AG10803 (cell line): Measurements from ENCODE around the gene MPZL3.

ENCODE experiments used
- DNase-seq: peaks from one replicate; pipeline ENCODE4 v3.0.0; 2010; ENCODE audit warnings: low read depth
- H3K4me3 ChIP-seq: 2 replicates; pipeline ENCODE4 v1.5.1; 2011; ENCODE audit warnings: mild to moderate bottlenecking, low read length, control low read depth
- CTCF ChIP-seq: conservative IDR thresholded peaks from 2 replicates; pipeline ENCODE4 v1.5.1; 2011; ENCODE audit warnings: mild to moderate bottlenecking, low read length, control low read depth, inconsistent platforms

Gene MPZL3

GRCh38 chr11:118213201-118213600, 39.0 kb downstream of the MPZL3 start:
- H3K4me3 ChIP-seq: no peak overlapping the region
- no peak for TF ChIP-seq CTCF
- DNase-seq: no peak

GRCh38 chr11:118212781-118213191, 39.4 kb downstream of the MPZL3 start:
- no peak for TF ChIP-seq CTCF
- no peak overlapping the region for H3K4me3 ChIP-seq
- DNase-seq: no peak

GRCh38 chr11:118212131-118212725, 39.9 kb downstream of the MPZL3 start:
- TF ChIP-seq CTCF: no peak
- no peak for DNase-seq
- no peak overlapping the region for H3K4me3 ChIP-seq

GRCh38 chr11:118211006-118211405, 41.2 kb downstream of the MPZL3 start:
- H3K4me3 ChIP-seq: no peak overlapping the region
- no peak for TF ChIP-seq CTCF
- peak; percentile 70 for DNase-seq

- H3K4me3 ChIP-seq: no peak overlapping the region
- TF ChIP-seq CTCF: no peak
- DNase-seq: no peak
These were observed 41.8 kb downstream of the MPZL3 start for GRCh38 chr11:118210323-118210722.

- no peak for TF ChIP-seq CTCF
- H3K4me3 ChIP-seq: no peak overlapping the region
- no peak for DNase-seq
These were observed 43.1 kb downstream of the MPZL3 start for GRCh38 chr11:118209033-118209432.

GRCh38 chr11:118207079-118207478, 45.1 kb downstream of the MPZL3 start:
- DNase-seq: no peak
- no peak overlapping the region for H3K4me3 ChIP-seq
- no peak for TF ChIP-seq CTCF
